Stimulated activated CD4-positive, alpha-beta T cell treated with anti-CD3 and anti-CD28 coated beads, Interleukin-1b, Interleukin-23, amount 100 ng/mL, for 1 hour (primary cell): ENCODE measurements around the gene TNFRSF1B.
A peak's percentile ranks its signal among the peaks of the same experiment; 100 is the strongest.

Experiments used
- DNase-seq, 2 donors: peaks; one replicate each; pipeline ENCODE4 v3.0.0-alpha.2; 2020; ENCODE audit warnings: low read depth in 2 of 2

The TNFRSF1B gene

DNA sequence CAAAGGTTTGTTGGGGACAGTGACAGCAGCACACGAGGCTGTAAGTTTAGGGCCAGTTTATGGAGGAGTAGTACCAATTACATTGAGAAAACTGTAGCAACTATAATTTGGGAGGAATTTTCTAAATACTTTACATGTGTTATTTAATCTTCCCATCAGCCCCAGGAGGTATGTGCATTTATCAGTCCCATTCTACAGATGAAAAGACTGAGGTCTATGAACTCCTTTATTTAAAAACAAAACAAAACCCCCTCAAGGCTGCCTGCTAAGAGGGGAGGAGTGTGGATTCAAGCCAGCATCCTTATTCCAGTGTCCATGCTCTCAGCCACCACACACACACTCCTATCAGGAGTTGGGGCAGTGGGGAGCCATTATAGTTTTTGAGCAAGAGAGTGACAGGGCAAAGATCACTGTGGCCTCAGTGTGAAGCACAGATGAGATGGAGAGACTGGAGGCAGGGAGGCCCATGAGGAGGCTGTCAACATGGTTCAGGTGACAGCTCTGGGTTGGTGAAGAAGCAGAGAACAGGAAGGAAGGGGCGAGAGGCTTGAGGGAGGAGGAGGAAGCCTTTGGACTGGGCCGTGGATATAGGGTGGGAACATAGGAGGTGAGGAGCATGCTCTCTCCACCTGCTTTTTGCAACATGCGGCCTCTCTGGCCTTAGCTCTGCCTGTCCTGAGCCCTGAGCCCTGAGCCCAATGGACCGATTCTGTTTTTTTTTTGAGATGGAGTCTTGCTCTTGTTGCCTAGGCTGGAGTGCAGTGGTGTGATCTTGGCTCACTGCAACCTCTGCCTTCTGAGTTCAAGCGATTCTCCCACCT is 9.7 kb downstream of the TNFRSF1B start:
- DNase-seq = no peak

GRCh38 chr1:12177156-12177998 is 10.6 kb downstream of the TNFRSF1B start:
- DNase-seq = no peak

GRCh38 chr1:12177999-12178441 is 11.2 kb downstream of the TNFRSF1B start:
- peak; percentile 91 to 94 for DNase-seq

DNA sequence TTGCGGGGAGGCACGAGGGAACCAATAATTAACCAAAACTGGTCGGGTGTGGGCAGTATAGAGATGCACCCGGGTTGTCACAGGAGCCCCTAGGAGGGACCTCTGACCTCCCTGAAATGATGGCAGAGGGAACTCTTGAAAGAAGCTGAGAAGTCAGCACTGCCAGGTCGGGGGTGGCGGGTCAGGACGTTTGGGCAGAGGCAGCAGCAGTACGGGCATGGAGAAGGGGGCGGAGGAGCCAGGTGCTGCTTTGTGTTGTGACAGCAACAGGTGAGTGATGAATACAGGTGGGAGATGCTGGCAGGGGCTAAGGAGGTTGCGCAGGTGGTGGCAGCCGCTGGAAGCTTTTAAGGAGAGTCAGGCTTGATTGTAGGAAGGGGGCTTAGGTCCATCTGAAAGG is 11.7 kb downstream of the TNFRSF1B start:
- DNase-seq = no peak

GRCh38 chr1:12179111-12179519 is 12.3 kb downstream of the TNFRSF1B start:
- DNase-seq = peak; percentile 46 to 78

DNA sequence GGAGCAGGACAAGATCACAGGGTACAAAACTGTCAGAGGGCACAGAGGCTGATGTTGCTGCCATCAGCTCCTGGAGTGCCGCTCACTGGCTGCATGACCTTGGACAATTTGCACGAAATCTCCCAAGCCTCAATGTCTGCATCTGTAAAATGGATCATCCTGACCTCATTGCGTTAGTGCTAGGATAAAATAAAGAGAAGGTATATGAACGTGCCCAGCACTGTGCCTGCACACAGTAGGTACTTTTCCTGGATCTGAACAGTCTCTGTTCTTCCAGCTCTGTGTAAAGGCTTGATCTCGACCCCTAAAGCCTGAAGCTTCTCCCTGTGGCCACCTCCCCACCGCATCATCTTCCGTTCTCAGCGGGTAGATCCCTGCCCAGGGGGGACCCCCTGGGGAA is 12.9 kb downstream of the TNFRSF1B start:
- no peak for DNase-seq

- no peak for DNase-seq
Measured at GRCh38 chr1:12180315-12180714, 13.5 kb downstream of the TNFRSF1B start.

DNA sequence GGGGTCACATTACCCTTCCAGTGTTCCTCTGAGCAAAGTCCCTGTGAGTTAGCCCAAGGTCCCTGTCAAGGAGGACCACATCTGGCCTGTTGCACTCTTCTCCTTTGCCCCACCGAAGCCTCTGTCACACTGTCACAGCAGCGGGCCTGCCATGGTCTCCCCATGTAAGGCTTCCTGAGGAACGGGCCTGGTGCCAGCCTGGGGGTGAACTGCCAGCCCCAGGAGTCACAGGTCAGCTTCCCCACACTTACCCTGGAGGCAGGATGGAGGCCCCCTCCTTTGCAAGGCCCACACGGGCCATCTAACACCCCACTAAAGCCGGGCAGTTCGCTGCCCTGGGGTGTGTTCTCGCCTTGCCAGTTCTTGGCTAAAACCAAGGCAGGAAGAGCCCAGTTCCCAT is 14.1 kb downstream of the TNFRSF1B start:
- DNase-seq = no peak

- DNase-seq = no peak
Measured at GRCh38 chr1:12181568-12181967, 14.8 kb downstream of the TNFRSF1B start.

GRCh38 chr1:12182410-12182984 is 15.7 kb downstream of the TNFRSF1B start:
- DNase-seq = no peak

DNA sequence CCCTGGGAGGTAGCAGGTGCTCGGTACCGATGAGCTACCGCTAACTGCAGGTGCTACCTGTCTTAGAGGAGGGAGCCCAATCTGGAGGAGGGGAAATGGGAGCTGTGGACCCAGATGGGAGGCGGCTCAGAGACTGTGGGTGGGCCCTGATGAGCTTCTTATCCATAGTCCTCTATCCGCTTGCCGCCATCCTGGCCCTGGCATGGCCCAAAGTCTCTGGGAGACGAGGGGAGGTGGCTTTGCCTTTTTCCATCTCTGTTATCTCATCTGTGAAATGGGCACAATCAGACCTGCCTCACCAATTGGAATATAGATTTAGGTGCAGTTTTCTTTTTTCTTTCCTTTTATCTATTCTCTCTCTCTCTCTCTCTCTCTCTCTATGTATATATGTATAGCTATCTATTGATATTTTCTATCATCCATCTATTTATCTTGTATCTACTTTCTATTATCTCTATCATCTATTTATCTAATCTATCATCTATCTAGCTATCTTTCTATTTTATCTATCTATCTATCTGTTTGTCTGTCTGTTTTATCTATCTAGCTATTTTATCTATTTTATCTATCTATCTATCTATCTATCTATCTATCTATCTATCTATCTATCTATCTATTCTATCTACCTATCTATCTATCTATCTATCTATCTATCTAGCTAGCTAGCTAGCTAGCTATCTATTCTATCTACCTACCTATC is 16.5 kb downstream of the TNFRSF1B start:
- no peak for DNase-seq

DNA sequence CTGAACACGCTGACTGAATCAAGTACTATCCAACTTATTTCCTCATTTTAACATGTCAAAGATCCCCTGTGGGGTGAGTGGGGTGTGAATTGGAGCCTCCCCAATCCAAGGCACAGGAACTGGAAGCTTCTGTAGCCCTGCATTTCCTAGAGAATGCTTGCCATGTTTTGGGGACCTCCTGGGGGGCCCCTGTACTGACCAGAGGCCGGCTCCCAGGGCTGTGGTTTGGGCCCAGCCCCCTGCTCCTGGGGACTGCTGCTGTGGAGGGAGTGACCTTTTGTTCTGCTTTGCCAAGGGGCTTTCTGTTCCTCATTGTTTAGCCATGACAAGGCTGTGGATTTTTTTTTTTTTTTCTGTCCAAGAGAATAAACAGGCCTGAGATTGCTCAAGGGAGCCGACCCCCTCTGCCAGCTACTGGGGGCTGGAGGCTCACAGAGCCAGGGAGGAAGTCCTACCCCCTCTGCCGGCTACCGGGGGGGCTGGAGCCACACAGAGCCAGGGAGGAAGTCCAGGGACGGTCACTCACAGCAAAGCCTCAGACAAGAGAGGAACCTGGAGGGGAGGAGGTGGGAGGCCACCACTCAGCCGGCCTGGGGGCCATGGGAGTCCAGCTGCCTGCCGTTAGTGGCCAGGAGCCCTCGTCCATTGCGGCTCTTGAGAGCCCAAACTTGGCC is 17.4 kb downstream of the TNFRSF1B start:
- no peak for DNase-seq

- DNase-seq = no peak
Measured at GRCh38 chr1:12185036-12185917, 18.5 kb downstream of the TNFRSF1B start.

- DNase-seq = no peak
Measured at GRCh38 chr1:12185918-12186678, 19.3 kb downstream of the TNFRSF1B start.

GRCh38 chr1:12186679-12186985 is 19.8 kb downstream of the TNFRSF1B start:
- DNase-seq = no peak

DNA sequence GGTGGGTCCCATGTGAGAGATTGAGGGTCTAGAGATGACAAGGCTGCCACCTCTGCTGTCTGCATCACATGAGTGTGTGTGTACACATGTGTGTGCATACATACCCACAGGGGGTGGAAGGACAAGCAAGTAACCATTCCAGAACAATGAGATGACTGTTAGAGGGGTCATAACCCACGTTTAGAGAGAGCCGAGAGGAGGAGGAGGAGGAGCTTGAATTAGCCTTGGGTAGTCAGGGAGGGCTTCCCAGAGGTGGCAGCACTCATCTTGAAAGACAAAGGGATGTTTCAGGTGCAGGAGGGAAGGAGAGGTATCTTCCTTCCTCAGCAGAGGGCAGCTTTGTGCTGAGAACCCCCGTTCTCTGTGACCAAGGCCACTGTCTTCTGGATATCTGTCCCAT is 21.3 kb downstream of the TNFRSF1B start:
- no peak for DNase-seq

- no peak for DNase-seq
Measured at GRCh38 chr1:12188657-12189327, 22.0 kb downstream of the TNFRSF1B start.

- no peak for DNase-seq
Measured at GRCh38 chr1:12189328-12189682, 22.5 kb downstream of the TNFRSF1B start.
